Stimulated activated effector memory CD8-positive, alpha-beta T cell treated with anti-CD3 and anti-CD28 coated beads, Interleukin-12 subunit alpha, Interleukin-12 subunit beta, amount 100 ng/mL, for 72 hours (primary cell): ENCODE data around the gene ARHGAP28.

Experiments
- ATAC-seq: fragments of 150-1000 bp; cut with Tn5 transposase; 2 replicates; pipeline ENCODE4 v1.10.0; 2021
- DNase-seq, 2 donors: peaks; one replicate each; pipeline ENCODE4 v3.0.0; 2021 to 2022; ENCODE audit warnings: low spot score in 2 of 2
- H3K27ac Mint-ChIP-seq: one replicate; pipeline ENCODE4 v1.8.0; 2022; ENCODE audit warnings: mild to moderate bottlenecking, mixed read lengths
- H3K36me3 Mint-ChIP-seq: one replicate; pipeline ENCODE4 v1.8.0; 2022; ENCODE audit warnings: mild to moderate bottlenecking, mixed read lengths
- H3K4me1 Mint-ChIP-seq: one replicate; pipeline ENCODE4 v1.8.0; 2022; ENCODE audit warnings: mixed read lengths
- H3K4me3 Mint-ChIP-seq: one replicate; pipeline ENCODE4 v1.8.0; 2022; ENCODE audit warnings: mild to moderate bottlenecking, mixed read lengths
- H3K9me3 Mint-ChIP-seq: one replicate; pipeline ENCODE4 v1.8.0; 2022; ENCODE audit warnings: mixed read lengths

Gene ARHGAP28

GRCh38 chr18:6851480-6851879 lies 122.0 kb downstream of the ARHGAP28 start:
- no peak for ATAC-seq
- H3K27ac Mint-ChIP-seq = no peak overlapping the region
- no peaks in the 10 kb centered on the region for H3K4me1 Mint-ChIP-seq
- DNase-seq = no peak
- no peaks in the 10 kb centered on the region for H3K36me3 Mint-ChIP-seq
- H3K9me3 Mint-ChIP-seq = peaks cover 15% of the 10 kb centered on the region
- no peak overlapping the region for H3K4me3 Mint-ChIP-seq

GRCh38 chr18:6854811-6855210 lies 125.3 kb downstream of the ARHGAP28 start:
- Mint-ChIP-seq H3K4me3 (no peak overlapping the region), H3K4me1 (no peaks in the 10 kb centered on the region), H3K27ac (no peak overlapping the region), H3K9me3 (peaks cover 11% of the 10 kb centered on the region), H3K36me3 (no peaks in the 10 kb centered on the region)
- no peak for ATAC-seq
- no peak for DNase-seq

- Mint-ChIP-seq H3K36me3 (no peaks in the 10 kb centered on the region), H3K9me3 (peaks cover 7% of the 10 kb centered on the region), H3K27ac (no peak overlapping the region), H3K4me1 (no peaks in the 10 kb centered on the region), H3K4me3 (no peak overlapping the region)
- peak; percentile 36 for ATAC-seq
- DNase-seq = no peak
These were observed 126.3 kb downstream of the ARHGAP28 start for GRCh38 chr18:6855767-6856166.

DNA sequence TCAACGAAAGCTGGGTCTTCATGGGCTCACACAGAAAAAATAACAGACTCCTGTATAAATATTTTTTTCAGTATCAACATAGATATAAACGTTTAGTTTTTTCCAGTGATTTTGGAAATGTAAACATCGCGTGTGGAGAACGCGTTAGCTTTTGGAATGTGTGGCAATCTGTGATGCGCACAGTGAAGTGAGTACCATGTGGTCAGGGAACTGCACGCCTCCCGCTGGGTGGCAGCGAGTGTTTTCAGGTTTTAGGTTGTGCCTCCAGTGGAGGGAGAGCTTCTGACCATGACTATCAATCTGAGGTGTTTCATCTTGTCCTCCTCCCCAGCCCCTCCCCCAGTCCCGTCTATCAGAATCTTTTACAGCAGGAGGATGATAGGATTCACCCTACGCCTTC lies 127.8 kb downstream of the ARHGAP28 start:
- ATAC-seq = no peak
- Mint-ChIP-seq H3K36me3 (no peaks in the 10 kb centered on the region), H3K4me3 (no peak overlapping the region)

DNA sequence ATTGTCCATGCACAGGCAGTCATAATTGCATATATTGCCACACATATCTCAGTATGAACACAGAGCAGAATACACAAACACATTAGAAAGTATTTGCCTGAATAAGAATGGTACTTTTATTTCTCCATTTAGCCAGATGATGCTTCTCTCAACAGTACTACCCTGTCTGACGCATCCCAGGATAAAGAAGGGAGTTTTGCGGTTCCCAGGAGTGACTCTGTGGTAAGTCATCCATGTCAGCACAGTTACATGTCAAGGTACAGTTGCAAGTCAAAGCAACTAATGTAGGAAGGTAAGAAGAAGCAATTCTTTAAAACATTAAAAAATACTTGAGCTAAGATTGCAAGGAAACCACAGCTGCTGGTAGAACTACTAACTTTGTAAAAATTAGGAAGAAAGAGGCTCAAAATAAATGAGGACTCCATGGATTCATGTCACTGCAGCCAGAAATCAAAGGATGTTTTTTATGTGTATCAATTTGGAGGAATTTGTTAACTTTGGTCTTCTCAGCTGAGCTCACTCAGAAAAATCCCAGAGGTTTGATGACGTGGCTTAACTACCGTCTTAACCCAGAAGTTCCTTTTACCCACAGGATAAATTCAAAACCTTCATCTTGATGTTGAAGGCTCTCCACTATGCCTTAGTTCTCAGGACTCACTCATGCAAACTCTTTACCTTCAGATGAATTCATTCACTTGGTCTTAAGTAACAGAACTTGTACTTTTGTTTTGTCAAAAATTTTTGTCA lies 130.3 kb downstream of the ARHGAP28 start:
- Mint-ChIP-seq H3K36me3 (no peaks in the 10 kb centered on the region), H3K4me3 (no peak overlapping the region), H3K4me1 (no peaks in the 10 kb centered on the region), H3K27ac (no peak overlapping the region), H3K9me3 (peaks cover 4% of the 10 kb centered on the region)
- no peak for ATAC-seq
- DNase-seq = no peak

More for the DNA sequence above, 127.8 kb downstream of the ARHGAP28 start:
- H3K27ac Mint-ChIP-seq = no peak overlapping the region
- H3K9me3 Mint-ChIP-seq = peaks cover 11% of the 10 kb centered on the region
- DNase-seq = no peak
- no peaks in the 10 kb centered on the region for H3K4me1 Mint-ChIP-seq

DNA sequence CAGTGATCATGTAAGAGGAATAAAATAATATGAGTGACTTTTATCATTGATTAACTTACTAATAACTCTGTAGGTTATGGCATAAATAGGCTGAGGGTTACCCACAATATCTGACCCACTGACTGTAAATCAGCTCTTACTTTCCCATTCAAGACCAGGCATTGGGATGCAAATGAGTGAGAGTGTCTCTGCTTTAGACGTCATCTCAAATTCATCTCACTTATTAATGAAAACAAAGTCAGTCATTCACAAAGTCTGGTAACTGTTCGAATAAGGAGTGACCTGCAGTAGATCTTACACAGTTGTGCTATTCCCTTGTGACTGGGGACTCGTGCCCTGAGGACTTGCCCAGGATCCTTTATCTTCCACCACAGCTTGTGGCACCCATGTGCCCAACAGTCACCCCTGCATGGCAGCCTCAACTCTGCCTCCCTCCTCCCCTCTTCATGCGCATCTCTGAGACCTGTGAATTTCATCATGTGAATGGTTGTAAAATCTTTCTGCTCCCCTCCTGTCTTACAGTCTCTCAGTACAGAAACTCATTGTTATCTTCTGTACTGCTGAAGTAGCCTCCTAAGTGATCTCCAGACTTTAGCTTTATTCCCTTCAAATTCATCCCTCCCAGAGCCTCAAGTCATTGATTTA lies 131.4 kb downstream of the ARHGAP28 start:
- peak; percentile 31 for ATAC-seq
- Mint-ChIP-seq H3K9me3 (peaks cover 4% of the 10 kb centered on the region), H3K27ac (no peak overlapping the region), H3K4me3 (no peak overlapping the region), H3K4me1 (no peaks in the 10 kb centered on the region), H3K36me3 (no peaks in the 10 kb centered on the region)
- no peak for DNase-seq

DNA sequence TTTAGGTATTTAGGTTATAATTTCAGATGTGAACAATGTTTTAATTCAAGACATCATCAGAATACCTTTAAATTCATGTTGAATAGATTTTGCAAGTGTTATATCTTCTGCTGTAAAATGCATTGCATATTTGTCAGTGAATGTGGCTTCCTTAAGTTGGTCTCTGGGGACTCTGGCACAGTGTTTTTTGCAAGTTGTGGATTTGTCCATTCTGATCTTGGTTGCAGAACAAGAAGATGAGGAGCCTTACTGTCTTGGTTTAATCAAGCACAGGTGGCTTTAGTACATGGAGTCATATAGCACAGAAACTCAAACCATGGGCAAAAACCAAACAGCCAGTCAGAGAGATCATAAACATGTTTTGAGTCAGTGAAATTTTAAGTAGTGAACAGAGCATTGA lies 135.7 kb downstream of the ARHGAP28 start:
- H3K9me3 Mint-ChIP-seq = peaks cover 9% of the 10 kb centered on the region

GRCh38 chr18:6866552-6867085 lies 137.1 kb downstream of the ARHGAP28 start:
- Mint-ChIP-seq H3K36me3 (no peaks in the 10 kb centered on the region), H3K4me1 (no peaks in the 10 kb centered on the region), H3K9me3 (peaks cover 4% of the 10 kb centered on the region), H3K4me3 (no peak overlapping the region), H3K27ac (no peak overlapping the region)
- ATAC-seq (no peak), DNase-seq (no peak)

More for the DNA sequence above, 135.7 kb downstream of the ARHGAP28 start:
- H3K27ac Mint-ChIP-seq = no peak overlapping the region
- no peaks in the 10 kb centered on the region for H3K36me3 Mint-ChIP-seq
- no peaks in the 10 kb centered on the region for H3K4me1 Mint-ChIP-seq
- ATAC-seq (no peak), DNase-seq (no peak)
- no peak overlapping the region for H3K4me3 Mint-ChIP-seq

GRCh38 chr18:6868033-6868432 lies 138.5 kb downstream of the ARHGAP28 start:
- Mint-ChIP-seq H3K27ac (no peak overlapping the region), H3K9me3 (peaks cover 4% of the 10 kb centered on the region), H3K4me3 (no peak overlapping the region), H3K4me1 (no peaks in the 10 kb centered on the region), H3K36me3 (no peaks in the 10 kb centered on the region)
- DNase-seq (no peak), ATAC-seq (no peak)

DNA sequence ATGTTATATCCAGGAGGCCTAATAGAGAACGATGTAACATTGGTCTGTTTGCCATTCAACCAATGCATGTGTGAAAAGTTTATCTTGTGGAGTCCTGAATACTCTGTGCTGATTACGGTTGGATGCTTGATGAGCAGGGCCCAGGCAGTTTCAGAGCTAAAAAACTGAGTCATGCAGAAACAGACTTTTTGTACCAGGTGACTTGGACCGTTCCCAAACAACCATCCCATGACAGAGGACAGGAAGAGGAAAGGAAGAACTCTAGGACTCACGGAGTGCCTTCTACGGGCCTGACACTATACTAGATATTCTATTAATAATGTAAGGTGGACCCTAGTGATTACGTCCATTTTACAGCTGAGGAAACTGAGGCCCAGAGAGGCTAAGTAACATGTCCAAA lies 142.1 kb downstream of the ARHGAP28 start:
- no peaks in the 10 kb centered on the region for H3K36me3 Mint-ChIP-seq
- ATAC-seq (no peak), DNase-seq (no peak)
- H3K9me3 Mint-ChIP-seq = no peaks in the 10 kb centered on the region
- no peak overlapping the region for H3K4me3 Mint-ChIP-seq
- no peaks in the 10 kb centered on the region for H3K4me1 Mint-ChIP-seq
- H3K27ac Mint-ChIP-seq = no peak overlapping the region

DNA sequence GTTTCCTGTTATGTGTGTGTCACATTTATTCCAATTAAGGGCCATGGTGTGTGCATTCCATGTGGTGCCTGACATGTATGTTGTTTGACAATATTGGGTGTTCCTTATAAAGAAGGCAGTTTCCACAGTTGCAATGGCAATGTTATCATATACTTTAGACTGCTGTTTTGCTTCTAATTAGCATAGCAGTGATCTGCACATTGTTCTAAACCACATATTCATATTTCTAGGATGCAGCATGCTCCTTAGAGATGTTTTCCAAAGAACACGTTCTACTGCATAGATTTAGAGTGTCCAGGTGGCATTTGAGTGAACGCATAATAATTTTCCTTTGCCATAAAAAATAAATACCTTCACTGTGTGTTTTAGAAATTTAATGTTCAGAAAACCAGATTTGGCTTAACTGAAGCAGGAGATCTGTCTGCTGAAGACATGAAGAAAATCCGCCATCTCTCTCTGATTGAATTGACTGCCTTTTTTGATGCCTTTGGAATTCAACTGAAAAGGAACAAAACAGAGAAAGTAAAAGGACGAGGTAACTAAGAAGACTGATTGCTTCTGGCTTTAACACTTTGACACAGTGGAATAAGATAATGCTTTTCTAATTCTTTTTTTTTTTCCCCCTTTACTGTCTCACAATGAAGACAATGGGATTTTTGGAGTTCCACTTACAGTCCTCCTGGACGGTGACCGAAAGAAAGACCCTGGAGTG lies 143.7 kb downstream of the ARHGAP28 start:
- H3K36me3 Mint-ChIP-seq = no peaks in the 10 kb centered on the region
- H3K4me1 Mint-ChIP-seq = no peaks in the 10 kb centered on the region
- no peaks in the 10 kb centered on the region for H3K9me3 Mint-ChIP-seq
- ATAC-seq (no peak), DNase-seq (no peak)
- H3K4me3 Mint-ChIP-seq = no peak overlapping the region
- no peak overlapping the region for H3K27ac Mint-ChIP-seq

DNA sequence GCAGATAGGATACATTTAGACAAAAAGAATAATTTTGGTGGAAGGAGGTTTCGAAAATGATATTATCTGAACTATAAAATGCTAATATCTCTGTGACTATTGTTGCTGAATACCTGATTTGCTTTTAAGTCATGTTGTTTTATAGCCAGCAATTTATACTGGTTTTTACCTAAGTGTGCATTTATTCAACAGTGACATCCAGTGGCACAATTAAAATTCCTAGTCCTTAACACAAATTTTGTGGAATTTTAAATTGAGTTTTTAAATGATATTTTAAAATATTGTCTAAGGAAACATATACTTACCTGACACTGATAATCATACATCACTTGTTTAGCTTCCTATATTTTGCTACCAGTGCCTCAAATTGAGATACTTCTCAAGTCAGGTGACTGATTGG lies 144.8 kb downstream of the ARHGAP28 start:
- Mint-ChIP-seq H3K27ac (no peak overlapping the region), H3K36me3 (no peaks in the 10 kb centered on the region), H3K4me3 (no peak overlapping the region), H3K4me1 (no peaks in the 10 kb centered on the region), H3K9me3 (no peaks in the 10 kb centered on the region)
- no peak for DNase-seq
- no peak for ATAC-seq

DNA sequence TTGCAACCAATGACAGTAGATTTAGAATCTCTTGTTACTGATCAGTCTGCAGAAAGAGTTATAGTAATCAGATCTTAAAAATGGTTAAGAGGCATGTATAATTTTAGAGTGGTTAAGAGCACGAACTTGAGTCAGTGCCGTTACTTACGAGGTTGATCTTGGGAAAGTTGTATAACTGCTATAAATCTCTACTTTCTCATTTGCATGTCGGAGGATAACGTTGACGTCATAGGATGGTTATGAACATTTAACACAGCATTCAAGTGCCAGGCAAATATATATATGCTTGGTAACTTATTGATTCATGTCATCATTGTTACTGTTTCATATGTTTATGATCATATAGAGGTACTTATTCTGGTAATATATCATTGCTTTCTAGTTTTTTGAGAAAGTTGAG lies 146.2 kb downstream of the ARHGAP28 start:
- DNase-seq (no peak), ATAC-seq (no peak)

GRCh38 chr18:6876641-6877041 lies 147.1 kb downstream of the ARHGAP28 start:
- ATAC-seq (no peak), DNase-seq (no peak)
- Mint-ChIP-seq H3K4me1 (no peaks in the 10 kb centered on the region), H3K36me3 (no peaks in the 10 kb centered on the region), H3K9me3 (peaks cover 6% of the 10 kb centered on the region), H3K4me3 (no peak overlapping the region), H3K27ac (no peak overlapping the region)

More for the DNA sequence above, 146.2 kb downstream of the ARHGAP28 start:
- Mint-ChIP-seq H3K4me1 (no peaks in the 10 kb centered on the region), H3K4me3 (no peak overlapping the region), H3K27ac (no peak overlapping the region), H3K36me3 (no peaks in the 10 kb centered on the region), H3K9me3 (peaks cover 6% of the 10 kb centered on the region)

- Mint-ChIP-seq H3K36me3 (no peaks in the 10 kb centered on the region), H3K4me3 (no peak overlapping the region), H3K4me1 (no peaks in the 10 kb centered on the region), H3K27ac (no peak overlapping the region), H3K9me3 (peaks cover 6% of the 10 kb centered on the region)
- ATAC-seq (no peak), DNase-seq (no peak)
These were observed 147.8 kb downstream of the ARHGAP28 start for GRCh38 chr18:6877288-6877687.
